Esophagus muscularis mucosa (tissue), 4 donors: ENCODE data around the gene CCDC50. TPM values are rescaled to one million over a fixed set of nuclear protein-coding genes. Genes with fewer than 3 reads are reported as not detected.

Source experiments
- DNase-seq: peaks from one replicate; pipeline ENCODE4 v3.0.0-alpha.2; 2017; ENCODE audit errors: extremely low spot score
- H3K27ac ChIP-seq, 4 donors: fragments of 200-600 bp; sonication (generic); replicated peaks in 1 of 4; 1 replicate in 3 of 4; 2 replicates in 1 of 4; pipeline ENCODE4 v1.5.1; 2016 to 2019; ENCODE audit warnings: mild to moderate bottlenecking in 1 of 4
- H3K27me3 ChIP-seq, 4 donors: fragments of 200-600 bp; sonication (generic); one replicate each; pipeline versions ENCODE4 v1.5.1 to v1.6.0; 2016 to 2019
- H3K36me3 ChIP-seq, 4 donors: fragments of 200-600 bp; sonication (generic); one replicate each; pipeline ENCODE4 v1.5.1; 2016 to 2019
- H3K4me1 ChIP-seq, 4 donors: fragments of 200-600 bp; sonication (generic); one replicate each; pipeline ENCODE4 v1.5.1; 2016 to 2019
- H3K4me3 ChIP-seq, 4 donors: fragments of 200-600 bp; sonication (generic); 1 replicate in 2 of 4; 2 replicates in 2 of 4; pipeline ENCODE4 v1.5.1; 2016 to 2019; ENCODE audit warnings: mild to moderate bottlenecking in 4 of 4, moderate library complexity in 1 of 4
- H3K9me3 ChIP-seq, 4 donors: fragments of 200-600 bp; sonication (generic); 1 replicate in 3 of 4; 2 replicates in 1 of 4; pipeline ENCODE4 v1.5.1; 2016 to 2019
- CTCF ChIP-seq, 3 experiments: fragments of 200-600 bp in 2 of 3; fragments of 450-650 bp in 1 of 3; sonication (generic) in 2 of 3; IDR thresholded peaks; one replicate each; pipeline ENCODE4 v1.5.1; 2017 to 2019; ENCODE audit warnings: antibody characterized with exemption in 3 of 3, mild to moderate bottlenecking in 2 of 3, moderate library complexity in 1 of 3
- EP300 ChIP-seq: sonication (generic); formaldehyde crosslinking; IDR thresholded peaks from one replicate; pipeline ENCODE4 v1.6.1; 2017; ENCODE audit warnings: antibody characterized with exemption
- POLR2A ChIP-seq: fragments of 450-650 bp; IDR thresholded peaks from one replicate; pipeline ENCODE4 v1.6.1; 2017; ENCODE audit warnings: antibody characterized with exemption, moderate library complexity, mild to moderate bottlenecking, low read depth
- POLR2AphosphoS5 ChIP-seq, 2 donors: sonication (generic); formaldehyde crosslinking; IDR thresholded peaks; one replicate each; pipeline ENCODE4 v1.6.1; 2017; ENCODE audit warnings: antibody characterized with exemption in 2 of 2
- WGBS: methylation state at CpG from one replicate; pipeline ENCODE4 v1.1.5; 2018; 5-methylcytosine and 5-hydroxymethylcytosine counted together
- intact Hi-C: fragments of 100-400 bp; cut with DNase I; formaldehyde crosslinking; loops from one replicate; pipeline ENCODE4 v1.15.1; 2023
- total RNA-seq, 4 donors: library from RNA; depleted of rRNA; stranded (reverse); fragments of >200 nt; gene quantifications; one replicate each; pipeline versions ENCODE4 v1.1.0 to v1.2.1, GENCODE V29; 2016

Gene CCDC50
- total RNA-seq = 100 to 1,000 TPM; 141 to 192 (median 165) TPM

- Histone ChIP-seq H3K4me1 (peaks cover 22 to 44% (median 42%) of the 10 kb centered on the region in 4 donors), H3K9me3 (no peaks in the 10 kb centered on the region), H3K27me3 (no peaks in the 10 kb centered on the region), H3K4me3 (peak within 1 kb of the TSS; percentile 78 to 99 (median 96)), H3K36me3 (no peaks in the 10 kb centered on the region), H3K27ac (peak within 1 kb of the TSS; percentile 93 to 98 (median 97))
- no peak for TF ChIP-seq EP300
- peak; percentile 30 for TF ChIP-seq POLR2A
- TF ChIP-seq CTCF (IDR thresholded peaks at IDR 0.05) = peak in 1 of 3 experiments; percentile 19
- peak; percentile 78 to 87 for TF ChIP-seq POLR2AphosphoS5 (IDR thresholded peaks at IDR 0.05)
- WGBS = 0% methylated on average over 7 of the region's 63 CpGs
- DNase-seq = peak; percentile 96
- intact Hi-C loops = loop anchor here (10.0 kb wide), 1 partner anchor 66 kb away; no protein-coding TSS in a partner anchor
Measured at GRCh38 chr3:191328962-191329653, at the start of gene CCDC50. TSS of gene CCDC50 (plus strand) at chr3:191329394. CDS start at chr3:191329675, 281 bp downstream.

GRCh38 chr3:191280111-191280510, 49.1 kb upstream of the CCDC50 start:
- no peaks in the 10 kb centered on the region for H3K9me3 ChIP-seq
- TF ChIP-seq POLR2A (no peak), CTCF (IDR thresholded peaks at IDR 0.05) (no peak)
- H3K4me3 ChIP-seq = no peak overlapping the region
- H3K27ac ChIP-seq = no peak overlapping the region
- no peaks in the 10 kb centered on the region for H3K4me1 ChIP-seq
- intact Hi-C loops = no loop called here
- DNase-seq = no peak
- no peaks in the 10 kb centered on the region for H3K27me3 ChIP-seq
- H3K36me3 ChIP-seq = no peaks in the 10 kb centered on the region
- WGBS = 56% methylated on average over 1 of the region's 1 CpG

GRCh38 chr3:191280882-191281281, 48.3 kb upstream of the CCDC50 start:
- TF ChIP-seq POLR2AphosphoS5 (IDR thresholded peaks at IDR 0.05) (no peak), CTCF (IDR thresholded peaks at IDR 0.05) (no peak), EP300 (no peak)
- Histone ChIP-seq H3K27me3 (no peaks in the 10 kb centered on the region), H3K4me3 (no peak overlapping the region), H3K4me1 (no peaks in the 10 kb centered on the region), H3K27ac (no peak overlapping the region), H3K36me3 (no peaks in the 10 kb centered on the region), H3K9me3 (no peaks in the 10 kb centered on the region)
- DNase-seq = no peak
- intact Hi-C loops = no loop called here

- Histone ChIP-seq H3K9me3 (no peaks in the 10 kb centered on the region), H3K27me3 (no peaks in the 10 kb centered on the region), H3K4me3 (no peak overlapping the region), H3K27ac (no peak overlapping the region), H3K4me1 (no peaks in the 10 kb centered on the region), H3K36me3 (no peaks in the 10 kb centered on the region)
- no peak for DNase-seq
- intact Hi-C loops = no loop called here
- TF ChIP-seq EP300 = no peak
- no peak for TF ChIP-seq CTCF (IDR thresholded peaks at IDR 0.05)
- 67% methylated on average over 4 of the region's 4 CpGs for WGBS
Measured at GRCh38 chr3:191282251-191283185, 46.7 kb upstream of the CCDC50 start.
